Body of pancreas (tissue), 4 donors: ENCODE data around the gene URM1. TPM values are rescaled to one million over a fixed set of nuclear protein-coding genes. Genes with fewer than 3 reads are reported as not detected.

Experiments used
- ATAC-seq: fragments of 150-250 bp; one replicate; pipeline ENCODE4 v1.9.1; 2016
- DNase-seq, 4 donors: peaks; one replicate each; pipeline ENCODE4 v3.0.0-alpha.2; 2019
- H3K27ac ChIP-seq, 4 donors: fragments of 200-600 bp; sonication (generic); 1 replicate in 3 of 4; 2 replicates in 1 of 4; pipeline versions ENCODE4 v1.5.1 to v1.6.1; 2016 to 2019; ENCODE audit warnings: mild to moderate bottlenecking in 1 of 4, mixed read lengths in 1 of 4, moderate library complexity in 1 of 4
- H3K27me3 ChIP-seq, 2 donors: fragments of 200-600 bp; sonication (generic); one replicate each; pipeline ENCODE4 v1.6.0; 2016; ENCODE audit warnings: mild to moderate bottlenecking in 1 of 2
- H3K36me3 ChIP-seq, 2 donors: fragments of 200-600 bp; sonication (generic); replicated peaks in 1 of 2; 2 replicates each; pipeline ENCODE4 v1.5.1; 2016; ENCODE audit warnings: low read depth in 2 of 2; ENCODE audit not compliant: insufficient read depth in 1 of 2
- H3K4me1 ChIP-seq: fragments of 200-600 bp; sonication (generic); one replicate; pipeline ENCODE4 v1.6.0; 2016
- H3K4me3 ChIP-seq, 2 donors: fragments of 200-600 bp; sonication (generic); 1 replicate in 1 of 2; 2 replicates in 1 of 2; pipeline ENCODE4 v1.5.1; 2016 to 2019
- H3K9me3 ChIP-seq, 3 donors: fragments of 200-600 bp; sonication (generic); 1 replicate in 2 of 3; 2 replicates in 1 of 3; pipeline ENCODE4 v1.5.1; 2016
- CTCF ChIP-seq, 7 experiments: fragments of 450-650 bp in 4 of 7; fragments of 200-600 bp in 3 of 7; sonication (generic) in 3 of 7; IDR thresholded peaks; one replicate each; pipeline ENCODE4 v1.5.1; 2016 to 2019; ENCODE audit warnings: antibody characterized with exemption in 7 of 7
- POLR2A ChIP-seq, 3 donors: fragments of 450-650 bp; IDR thresholded peaks; one replicate each; pipeline ENCODE4 v1.6.1; 2016; ENCODE audit warnings: antibody characterized with exemption in 3 of 3, mild to moderate bottlenecking in 2 of 3
- WGBS, 2 donors: methylation state at CpG; one replicate each; pipeline ENCODE4 v1.1.5; 2017; 5-methylcytosine and 5-hydroxymethylcytosine counted together
- intact Hi-C: fragments of 100-400 bp; cut with DNase I; formaldehyde crosslinking; loops from one replicate; pipeline ENCODE4 v1.15.1; 2023
- total RNA-seq, 2 donors: library from RNA; depleted of rRNA; stranded (reverse); fragments of >200 nt; gene quantifications; one replicate each; pipeline ENCODE4 v1.1.0, GENCODE V29; 2016

The URM1 gene
- total RNA-seq, 2 donors from 2014 or later = 15.6 to 23.4 TPM

GRCh38 chr9:128397831-128398230, 26.7 kb downstream of the URM1 start:
- no peak for TF ChIP-seq CTCF (IDR thresholded peaks at IDR 0.05)
- TF ChIP-seq POLR2A (IDR thresholded peaks at IDR 0.05) = no peak
- Histone ChIP-seq H3K4me1 (peaks cover 6% of the 10 kb centered on the region), H3K27me3 (no peaks in the 10 kb centered on the region), H3K9me3 (no peaks in the 10 kb centered on the region), H3K36me3 (no peaks in the 10 kb centered on the region), H3K4me3 (no peak overlapping the region), H3K27ac (no peak overlapping the region)
- WGBS, 2 donors = 49 to 76% methylated on average over 2 to 7 of the region's 7 CpGs
- ATAC-seq (no peak), DNase-seq (no peak)
- intact Hi-C loops = no loop called here

- intact Hi-C loops = no loop called here
- Histone ChIP-seq H3K4me3 (no peak overlapping the region), H3K4me1 (peaks cover 6% of the 10 kb centered on the region), H3K36me3 (no peaks in the 10 kb centered on the region), H3K27ac (no peak overlapping the region), H3K27me3 (no peaks in the 10 kb centered on the region), H3K9me3 (no peaks in the 10 kb centered on the region)
- no peak for DNase-seq
- WGBS, 2 donors = 58 to 66% methylated on average over 3 of the region's 3 CpGs
- ATAC-seq = no peak
- TF ChIP-seq POLR2A (IDR thresholded peaks at IDR 0.05) (no peak), CTCF (IDR thresholded peaks at IDR 0.05) (no peak)
Measured at GRCh38 chr9:128399861-128400260, 28.7 kb downstream of the URM1 start.

- Histone ChIP-seq H3K27ac (no peak overlapping the region), H3K4me3 (no peak overlapping the region), H3K4me1 (no peaks in the 10 kb centered on the region), H3K9me3 (no peaks in the 10 kb centered on the region), H3K36me3 (no peaks in the 10 kb centered on the region), H3K27me3 (no peaks in the 10 kb centered on the region)
- TF ChIP-seq POLR2A (IDR thresholded peaks at IDR 0.05) (no peak), CTCF (IDR thresholded peaks at IDR 0.05) (no peak)
- ATAC-seq (no peak), DNase-seq (no peak)
- intact Hi-C loops = no loop called here
- 65 to 85% methylated on average over 4 to 5 of the region's 5 CpGs for WGBS, 2 donors
Measured at GRCh38 chr9:128404560-128404959, 33.4 kb downstream of the URM1 start.

GRCh38 chr9:128405077-128405779, 34.1 kb downstream of the URM1 start:
- whole genome bisulfite sequencing, 2 donors = 44 to 45% methylated on average over 18 to 20 of the region's 20 CpGs
- no peak overlapping the region for H3K4me3 ChIP-seq
- H3K27me3 ChIP-seq = no peaks in the 10 kb centered on the region
- intact Hi-C loops = no loop called here
- no peaks in the 10 kb centered on the region for H3K4me1 ChIP-seq
- H3K36me3 ChIP-seq = no peaks in the 10 kb centered on the region
- no peak for DNase-seq
- H3K27ac ChIP-seq = no peak overlapping the region
- TF ChIP-seq CTCF (IDR thresholded peaks at IDR 0.05) = no peak
- ATAC-seq = no peak
- H3K9me3 ChIP-seq = no peaks in the 10 kb centered on the region

GRCh38 chr9:128405780-128406171, 34.6 kb downstream of the URM1 start:
- TF ChIP-seq POLR2A (IDR thresholded peaks at IDR 0.05) = no peak
- no peak for TF ChIP-seq CTCF (IDR thresholded peaks at IDR 0.05)
- intact Hi-C loops = no loop called here
- H3K36me3 ChIP-seq = no peaks in the 10 kb centered on the region
- no peak overlapping the region for H3K27ac ChIP-seq
- DNase-seq = no peak
- H3K4me1 ChIP-seq = no peaks in the 10 kb centered on the region
- no peaks in the 10 kb centered on the region for H3K9me3 ChIP-seq
- H3K27me3 ChIP-seq = no peaks in the 10 kb centered on the region
- no peak for ATAC-seq
- no peak overlapping the region for H3K4me3 ChIP-seq
- 52 to 67% methylated on average over 4 to 7 of the region's 7 CpGs for WGBS, 2 donors
